ENCODE measurements around the gene BOC. TPM values are rescaled to one million over a fixed set of nuclear protein-coding genes. Genes with fewer than 3 reads are reported as not detected.

The BOC gene
- total RNA-seq, 1 experiment from 2014 or later = 1.2 TPM

DNA sequence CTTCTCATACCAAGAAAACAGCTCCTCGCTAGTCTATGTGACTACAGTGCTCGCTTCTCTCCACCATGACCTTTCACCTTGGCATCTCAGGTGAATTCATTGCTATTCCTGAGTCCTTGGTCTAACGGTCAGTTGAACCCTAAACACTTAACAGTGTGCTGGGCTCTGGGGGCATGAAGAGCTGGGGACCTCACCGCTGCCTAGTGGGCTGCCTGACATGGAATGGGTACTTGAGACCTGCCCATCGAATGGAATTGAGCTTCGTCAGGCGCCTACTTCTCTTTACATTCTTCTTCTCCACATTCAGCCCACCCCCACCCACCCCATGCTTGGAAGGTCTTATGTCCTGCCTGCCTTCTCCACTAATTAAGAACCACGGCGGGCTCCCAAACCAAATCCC, 22.1 kb downstream of the BOC start:
- H3K36me3 ChIP-seq (ENCODE audit: insufficient read depth, low read length, poor library complexity, severe bottlenecking) = no peaks in the 10 kb centered on the region
- no peak overlapping the region for H3K27ac ChIP-seq (ENCODE audit: low read depth, low read length, poor library complexity, severe bottlenecking)
- ChIA-PET CTCF (no interaction called here), POLR2A (ENCODE audit: low non-redundant PET) (no interaction called here)
- no peaks in the 10 kb centered on the region for H3K27me3 ChIP-seq (replicated peaks; ENCODE audit: insufficient read depth, low read depth, low read length, poor library complexity)
- H3K4me3 ChIP-seq (ENCODE audit: low read depth, low read length, poor library complexity, severe bottlenecking) = no peak overlapping the region
- no TSS peak for BruUV-seq (replicated peaks)
- DNase-seq (ENCODE audit: low spot score) = no peak
- H3K9me3 ChIP-seq (ENCODE audit: low read depth, low read length, poor library complexity, severe bottlenecking) = no peaks in the 10 kb centered on the region
- no peak for TF ChIP-seq EZH2 (IDR thresholded peaks at IDR 0.05; ENCODE audit: borderline replicate concordance, low read depth, low read length, poor library complexity, severe bottlenecking)
- peaks cover 4% of the 10 kb centered on the region for H3K4me1 ChIP-seq (ENCODE audit: insufficient read depth, low read length, poor library complexity, severe bottlenecking)
- intact Hi-C loops (cut with micrococcal nuclease; ENCODE audit: unreplicated experiment) = no loop called here

DNA sequence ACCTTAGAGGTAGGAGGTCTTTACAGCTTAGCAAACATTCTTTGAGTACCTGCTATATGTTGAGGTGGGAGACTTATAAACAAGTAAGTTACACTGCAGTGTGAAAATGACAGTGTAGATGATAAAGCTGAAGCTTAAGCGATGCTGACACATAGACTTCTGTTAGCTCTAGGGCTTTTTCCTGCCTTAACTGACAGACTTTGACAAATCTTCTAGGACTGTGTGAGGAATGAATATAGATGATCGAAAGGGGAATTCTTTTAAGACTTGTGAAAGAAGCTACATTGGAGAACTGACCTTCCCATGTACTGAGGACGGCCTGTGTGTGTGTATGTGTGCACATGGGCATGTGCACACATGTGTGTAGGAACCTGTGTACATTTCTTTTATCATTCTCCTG, 22.7 kb downstream of the BOC start:
- no peak overlapping the region for H3K4me3 ChIP-seq (ENCODE audit: low read depth, low read length, poor library complexity, severe bottlenecking)
- intact Hi-C loops (cut with micrococcal nuclease; ENCODE audit: unreplicated experiment) = no loop called here
- no peaks in the 10 kb centered on the region for H3K36me3 ChIP-seq (ENCODE audit: insufficient read depth, low read length, poor library complexity, severe bottlenecking)
- POLR2A ChIA-PET (ENCODE audit: low non-redundant PET) = no interaction called here
- H3K27ac ChIP-seq (ENCODE audit: low read depth, low read length, poor library complexity, severe bottlenecking) = no peak overlapping the region
- TF ChIP-seq, protein P1, sequence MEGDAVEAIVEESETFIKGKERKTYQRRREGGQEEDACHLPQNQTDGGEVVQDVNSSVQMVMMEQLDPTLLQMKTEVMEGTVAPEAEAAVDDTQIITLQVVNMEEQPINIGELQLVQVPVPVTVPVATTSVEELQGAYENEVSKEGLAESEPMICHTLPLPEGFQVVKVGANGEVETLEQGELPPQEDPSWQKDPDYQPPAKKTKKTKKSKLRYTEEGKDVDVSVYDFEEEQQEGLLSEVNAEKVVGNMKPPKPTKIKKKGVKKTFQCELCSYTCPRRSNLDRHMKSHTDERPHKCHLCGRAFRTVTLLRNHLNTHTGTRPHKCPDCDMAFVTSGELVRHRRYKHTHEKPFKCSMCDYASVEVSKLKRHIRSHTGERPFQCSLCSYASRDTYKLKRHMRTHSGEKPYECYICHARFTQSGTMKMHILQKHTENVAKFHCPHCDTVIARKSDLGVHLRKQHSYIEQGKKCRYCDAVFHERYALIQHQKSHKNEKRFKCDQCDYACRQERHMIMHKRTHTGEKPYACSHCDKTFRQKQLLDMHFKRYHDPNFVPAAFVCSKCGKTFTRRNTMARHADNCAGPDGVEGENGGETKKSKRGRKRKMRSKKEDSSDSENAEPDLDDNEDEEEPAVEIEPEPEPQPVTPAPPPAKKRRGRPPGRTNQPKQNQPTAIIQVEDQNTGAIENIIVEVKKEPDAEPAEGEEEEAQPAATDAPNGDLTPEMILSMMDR (conservative IDR thresholded peaks at IDR 0.05; ENCODE audit: low read depth, low read length) = no peak
- TF ChIP-seq EZH2 (IDR thresholded peaks at IDR 0.05; ENCODE audit: borderline replicate concordance, low read depth, low read length, poor library complexity, severe bottlenecking) = no peak
- H3K27me3 ChIP-seq (replicated peaks; ENCODE audit: insufficient read depth, low read depth, low read length, poor library complexity) = no peaks in the 10 kb centered on the region
- H3K4me1 ChIP-seq (ENCODE audit: insufficient read depth, low read length, poor library complexity, severe bottlenecking) = peaks cover 4% of the 10 kb centered on the region
- DNase-seq (ENCODE audit: low spot score) = no peak
- no peaks in the 10 kb centered on the region for H3K9me3 ChIP-seq (ENCODE audit: low read depth, low read length, poor library complexity, severe bottlenecking)
- CTCF ChIA-PET = no interaction called here
- BruUV-seq (replicated peaks) = no TSS peak

DNA sequence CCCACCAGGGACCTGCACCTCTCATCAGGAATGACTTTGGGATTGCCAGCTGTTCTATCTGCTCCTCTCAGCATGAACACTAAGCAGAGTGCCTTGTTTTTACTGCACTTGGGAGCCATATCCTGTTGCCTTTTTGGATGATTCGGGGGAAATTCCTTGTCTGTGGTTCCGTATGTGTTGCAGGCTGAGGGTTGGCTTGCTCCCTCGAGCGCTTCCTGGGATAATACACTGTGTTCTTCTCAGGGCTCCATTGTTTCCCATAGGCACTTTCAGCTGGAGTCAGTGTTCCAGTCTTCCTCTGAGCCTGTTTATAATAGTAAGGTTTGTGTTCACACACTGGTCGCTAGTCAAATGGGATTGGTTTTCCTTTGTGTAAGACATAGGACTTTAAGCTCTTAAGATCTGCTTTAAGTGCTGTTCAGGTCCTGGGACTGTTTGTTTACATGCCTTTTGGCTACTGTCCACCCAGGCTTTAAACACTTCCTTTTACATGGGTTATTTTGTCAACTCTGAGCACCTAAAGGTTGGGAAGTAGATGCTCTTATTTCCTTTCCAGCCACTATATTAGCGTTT, 23.4 kb downstream of the BOC start:
- DNase-seq (ENCODE audit: low spot score) = no peak
- no peak for TF ChIP-seq EZH2 (IDR thresholded peaks at IDR 0.05; ENCODE audit: borderline replicate concordance, low read depth, low read length, poor library complexity, severe bottlenecking)
- TF ChIP-seq, protein P1 (conservative IDR thresholded peaks at IDR 0.05; ENCODE audit: low read depth, low read length) = no peak
- no peak overlapping the region for H3K27ac ChIP-seq (ENCODE audit: low read depth, low read length, poor library complexity, severe bottlenecking)
- intact Hi-C loops (cut with micrococcal nuclease; ENCODE audit: unreplicated experiment) = no loop called here
- H3K4me1 ChIP-seq (ENCODE audit: insufficient read depth, low read length, poor library complexity, severe bottlenecking) = peaks cover 4% of the 10 kb centered on the region
- no peak overlapping the region for H3K4me3 ChIP-seq (ENCODE audit: low read depth, low read length, poor library complexity, severe bottlenecking)
- CTCF ChIA-PET = no interaction called here
- no peaks in the 10 kb centered on the region for H3K36me3 ChIP-seq (ENCODE audit: insufficient read depth, low read length, poor library complexity, severe bottlenecking)
- POLR2A ChIA-PET (ENCODE audit: low non-redundant PET) = no interaction called here
- H3K27me3 ChIP-seq (replicated peaks; ENCODE audit: insufficient read depth, low read depth, low read length, poor library complexity) = no peaks in the 10 kb centered on the region
- H3K9me3 ChIP-seq (ENCODE audit: low read depth, low read length, poor library complexity, severe bottlenecking) = no peaks in the 10 kb centered on the region
- no TSS peak for BruUV-seq (replicated peaks)

DNA sequence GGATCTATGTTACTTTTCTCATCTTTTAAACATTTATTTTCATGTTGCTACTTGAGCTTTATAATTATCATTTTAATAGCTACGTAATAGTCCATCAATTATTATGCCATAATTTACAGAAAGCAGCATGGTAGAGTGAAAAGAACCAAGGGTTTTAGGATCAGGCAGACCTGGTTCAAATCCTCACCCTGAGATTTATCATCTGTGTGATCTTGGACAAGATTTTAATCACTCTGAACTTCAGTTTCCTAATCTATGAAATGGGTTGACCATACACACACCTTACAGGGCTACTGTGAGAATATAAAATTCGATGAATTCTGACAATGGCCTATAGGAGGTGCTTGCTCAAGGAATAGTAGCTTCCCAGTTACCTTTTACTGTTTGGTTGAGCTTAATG, 27.1 kb downstream of the BOC start:
- Histone ChIP-seq H3K27ac (ENCODE audit: low read depth, low read length, poor library complexity, severe bottlenecking) (no peak overlapping the region), H3K36me3 (ENCODE audit: insufficient read depth, low read length, poor library complexity, severe bottlenecking) (no peaks in the 10 kb centered on the region), H3K4me1 (ENCODE audit: insufficient read depth, low read length, poor library complexity, severe bottlenecking) (peaks cover 27% of the 10 kb centered on the region), H3K4me3 (ENCODE audit: low read depth, low read length, poor library complexity, severe bottlenecking) (no peak overlapping the region), H3K9me3 (ENCODE audit: low read depth, low read length, poor library complexity, severe bottlenecking) (no peaks in the 10 kb centered on the region), H3K27me3 (replicated peaks; ENCODE audit: insufficient read depth, low read depth, low read length, poor library complexity) (no peaks in the 10 kb centered on the region)
- POLR2A ChIA-PET (ENCODE audit: low non-redundant PET) = no interaction called here
- no peak for DNase-seq (ENCODE audit: low spot score)
- CTCF ChIA-PET = no interaction called here
- intact Hi-C loops (cut with micrococcal nuclease; ENCODE audit: unreplicated experiment) = no loop called here
- no TSS peak for BruUV-seq (replicated peaks)
- no peak for TF ChIP-seq EZH2 (IDR thresholded peaks at IDR 0.05; ENCODE audit: borderline replicate concordance, low read depth, low read length, poor library complexity, severe bottlenecking)
- TF ChIP-seq, protein P1 (conservative IDR thresholded peaks at IDR 0.05; ENCODE audit: low read depth, low read length) = no peak
